Endodermal cell (in vitro differentiated cells): ENCODE results near the gene SPRR3. TPM values are rescaled to one million over a fixed set of nuclear protein-coding genes. Genes with fewer than 3 reads are reported as not detected.

Experiments used
- DNase-seq: peaks from one replicate; pipeline ENCODE4 v3.0.0-alpha.2; 2017
- H3K27ac ChIP-seq: 2 replicates; pipeline ENCODE4 v1.5.1; 2013; ENCODE audit warnings: mild to moderate bottlenecking, low read depth, low read length, moderate library complexity
- H3K27me3 ChIP-seq: 2 replicates; pipeline ENCODE4 v1.6.1; 2013; ENCODE audit warnings: mild to moderate bottlenecking, low read length, moderate library complexity; ENCODE audit not compliant: insufficient read depth, control insufficient read depth, poor library complexity, severe bottlenecking
- H3K36me3 ChIP-seq: 2 replicates; pipeline ENCODE4 v1.7.0; 2013; ENCODE audit warnings: mild to moderate bottlenecking, low read length, moderate library complexity; ENCODE audit not compliant: control insufficient read depth, insufficient read depth
- H3K4me1 ChIP-seq: one replicate; pipeline ENCODE4 v1.7.0; 2013; ENCODE audit warnings: low read length; ENCODE audit not compliant: control insufficient read depth, insufficient read depth
- H3K4me3 ChIP-seq: 2 replicates; pipeline ENCODE4 v1.5.1; 2013; ENCODE audit warnings: mild to moderate bottlenecking, low read length, moderate library complexity
- H3K9ac ChIP-seq: 2 replicates; pipeline ENCODE4 v1.6.1; 2013; ENCODE audit warnings: mild to moderate bottlenecking, low read length, moderate library complexity; ENCODE audit not compliant: poor library complexity, severe bottlenecking; ENCODE audit errors: extremely low read depth
- H3K9me3 ChIP-seq: 2 replicates; pipeline ENCODE4 v1.6.1; 2013; ENCODE audit warnings: mild to moderate bottlenecking, low read length, moderate library complexity; ENCODE audit not compliant: control insufficient read depth
- H3K27ac Mint-ChIP-seq: 2 replicates; pipeline ENCODE4 v1.8.0; 2020; ENCODE audit warnings: mixed read lengths
- H3K27me3 Mint-ChIP-seq: 2 replicates; pipeline ENCODE4 v1.8.0; 2021; ENCODE audit warnings: mild to moderate bottlenecking, mixed read lengths; ENCODE audit not compliant: insufficient read depth
- H3K36me3 Mint-ChIP-seq: 2 replicates; pipeline ENCODE4 v1.8.0; 2020; ENCODE audit warnings: low read depth, mixed read lengths
- H3K4me1 Mint-ChIP-seq: 2 replicates; pipeline ENCODE4 v1.8.0; 2020; ENCODE audit warnings: mixed read lengths
- H3K4me3 Mint-ChIP-seq: 2 replicates; pipeline ENCODE4 v1.8.0; 2020; ENCODE audit warnings: mild to moderate bottlenecking, moderate library complexity, mixed read lengths
- H3K9me3 Mint-ChIP-seq: 2 replicates; pipeline ENCODE4 v1.8.0; 2020; ENCODE audit warnings: mild to moderate bottlenecking, mixed read lengths
- WGBS, 2 experiments: methylation state at CpG; one replicate each; pipeline versions ENCODE4 v1.1.5 to v1.1.7; 2013; ENCODE audit warnings: missing lambda C conversion rate in 2 of 2, mixed read lengths in 1 of 2; ENCODE audit not compliant: insufficient coverage in 1 of 2, insufficient read length in 1 of 2; 5-methylcytosine and 5-hydroxymethylcytosine counted together
- long read RNA-seq, 4 experiments: library from polyadenylated mRNA in 2 of 4; library from RNA in 1 of 4; library from capped mRNA in 1 of 4; stranded (forward) in 3 of 4; unstranded in 1 of 4; transcript quantifications; one replicate each; pipeline ENCODE4 v2.0.0, GENCODE V29; 2020 to 2021; ENCODE audit warnings: inconsistent platforms in 1 of 4
- polyA plus RNA-seq, 2 experiments: library from polyadenylated mRNA; stranded (reverse); fragments of 50-300 nt; gene quantifications; one replicate each; pipeline ENCODE4 v1.2.3, GENCODE V29; 2013
- total RNA-seq, 2 donors: library from RNA; stranded (reverse); fragmentation: NEBNext Ultra II Directional in 1 of 2; extraction: Animal tissue kit (Norgen Biotek cat#: 25700) in 1 of 2; gene quantifications; 2 replicates in 1 of 2; 3 replicates in 1 of 2; pipeline ENCODE4 v1.2.1, GENCODE V29; 2021
- TF ChIP-seq, protein P1 (sequence below): fragments of 200-600 bp; sonication (generic); conservative IDR thresholded peaks from 2 replicates; pipeline ENCODE4 v1.5.0; 2021; ENCODE audit warnings: antibody characterized with exemption, mild to moderate bottlenecking

The SPRR3 gene
- not detected for total RNA-seq
- polyA plus RNA-seq (2013, experiment 1 of 2): 1.00 TPM
- polyA plus RNA-seq (2013, experiment 2 of 2): 1.7 TPM
- long read RNA-seq, experiment 1: 0 reads
- long read RNA-seq, experiment 2: 0 reads
- long read RNA-seq, experiment 3: 0 reads
- long read RNA-seq, experiment 4: 0 reads

GRCh38 chr1:153001382-153001781 lies at the start of gene SPRR3:
Gene SPRR3 (plus strand): TSS chr1:153001749. CDS start chr1:153003021, 1,272 bp downstream.
- no peak within 1 kb of the TSS for H3K27ac Mint-ChIP-seq
- H3K4me3 ChIP-seq: no peak within 1 kb of the TSS
- H3K9me3 ChIP-seq: peaks cover 7% of the 10 kb centered on the region
- H3K9ac ChIP-seq: no peak within 1 kb of the TSS
- no peak within 1 kb of the TSS for H3K27ac ChIP-seq
- peaks cover 39% of the 10 kb centered on the region for H3K9me3 Mint-ChIP-seq
- no peak within 1 kb of the TSS for H3K4me3 Mint-ChIP-seq
- H3K36me3 ChIP-seq: no peaks in the 10 kb centered on the region
- H3K4me1 Mint-ChIP-seq: peaks cover 18% of the 10 kb centered on the region
- H3K4me1 ChIP-seq: no peaks in the 10 kb centered on the region
- TF ChIP-seq, protein P1, sequence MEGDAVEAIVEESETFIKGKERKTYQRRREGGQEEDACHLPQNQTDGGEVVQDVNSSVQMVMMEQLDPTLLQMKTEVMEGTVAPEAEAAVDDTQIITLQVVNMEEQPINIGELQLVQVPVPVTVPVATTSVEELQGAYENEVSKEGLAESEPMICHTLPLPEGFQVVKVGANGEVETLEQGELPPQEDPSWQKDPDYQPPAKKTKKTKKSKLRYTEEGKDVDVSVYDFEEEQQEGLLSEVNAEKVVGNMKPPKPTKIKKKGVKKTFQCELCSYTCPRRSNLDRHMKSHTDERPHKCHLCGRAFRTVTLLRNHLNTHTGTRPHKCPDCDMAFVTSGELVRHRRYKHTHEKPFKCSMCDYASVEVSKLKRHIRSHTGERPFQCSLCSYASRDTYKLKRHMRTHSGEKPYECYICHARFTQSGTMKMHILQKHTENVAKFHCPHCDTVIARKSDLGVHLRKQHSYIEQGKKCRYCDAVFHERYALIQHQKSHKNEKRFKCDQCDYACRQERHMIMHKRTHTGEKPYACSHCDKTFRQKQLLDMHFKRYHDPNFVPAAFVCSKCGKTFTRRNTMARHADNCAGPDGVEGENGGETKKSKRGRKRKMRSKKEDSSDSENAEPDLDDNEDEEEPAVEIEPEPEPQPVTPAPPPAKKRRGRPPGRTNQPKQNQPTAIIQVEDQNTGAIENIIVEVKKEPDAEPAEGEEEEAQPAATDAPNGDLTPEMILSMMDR: no peak
- H3K36me3 Mint-ChIP-seq: no peaks in the 10 kb centered on the region
- peaks cover 5% of the 10 kb centered on the region for H3K27me3 Mint-ChIP-seq
- no peak for DNase-seq
- no peaks in the 10 kb centered on the region for H3K27me3 ChIP-seq
- 71% methylated on average over 2 of the region's 2 CpGs; no CpG with 5 or more reads in 1 of the 2 experiments for WGBS, 2 experiments

DNA sequence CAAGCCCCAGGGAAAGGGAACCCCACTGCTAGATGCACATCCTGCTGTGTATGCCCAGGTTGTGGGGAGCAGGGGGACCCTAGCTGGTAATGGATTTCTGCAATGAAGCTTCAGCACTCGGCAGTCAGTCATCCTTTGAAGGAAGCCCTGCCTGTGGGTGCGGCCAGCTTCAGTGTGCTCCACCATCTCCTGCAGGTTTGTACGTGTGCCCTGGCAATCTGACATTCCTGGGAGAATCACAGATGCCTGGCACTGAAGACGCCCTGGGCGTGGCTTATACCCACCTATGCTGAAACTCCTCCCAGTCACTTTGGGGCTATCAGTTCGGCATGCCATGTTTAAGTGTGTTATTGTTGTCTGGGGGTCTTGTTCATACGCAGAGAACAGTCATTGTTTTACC lies 47.8 kb upstream of the SPRR3 start:
- no peak for DNase-seq
- no peaks in the 10 kb centered on the region for H3K27me3 ChIP-seq
- WGBS, 2 experiments: 70 to 78% methylated on average over 3 to 7 of the region's 7 CpGs
- Mint-ChIP-seq H3K27ac (no peak overlapping the region), H3K27me3 (peaks cover 2% of the 10 kb centered on the region), H3K36me3 (no peaks in the 10 kb centered on the region), H3K4me3 (no peak overlapping the region), H3K9me3 (peaks cover 73% of the 10 kb centered on the region), H3K4me1 (no peaks in the 10 kb centered on the region)
- no peaks in the 10 kb centered on the region for H3K4me1 ChIP-seq
- H3K9me3 ChIP-seq: peaks cover 17% of the 10 kb centered on the region
- H3K36me3 ChIP-seq: no peaks in the 10 kb centered on the region
- TF ChIP-seq, protein P1: no peak
- no peak overlapping the region for H3K4me3 ChIP-seq
- no peak overlapping the region for H3K9ac ChIP-seq
- no peak overlapping the region for H3K27ac ChIP-seq

- peaks cover 2% of the 10 kb centered on the region for H3K27me3 Mint-ChIP-seq
- WGBS, 2 experiments: 72 to 96% methylated on average over 3 to 5 of the region's 6 CpGs
- no peaks in the 10 kb centered on the region for H3K4me1 Mint-ChIP-seq
- Histone ChIP-seq H3K9ac (no peak overlapping the region), H3K4me3 (no peak overlapping the region), H3K4me1 (no peaks in the 10 kb centered on the region), H3K27me3 (no peaks in the 10 kb centered on the region), H3K9me3 (peaks cover 17% of the 10 kb centered on the region), H3K36me3 (no peaks in the 10 kb centered on the region), H3K27ac (no peak overlapping the region)
- no peak for DNase-seq
- H3K36me3 Mint-ChIP-seq: no peaks in the 10 kb centered on the region
- no peak overlapping the region for H3K27ac Mint-ChIP-seq
- no peak overlapping the region for H3K4me3 Mint-ChIP-seq
- peaks cover 66% of the 10 kb centered on the region for H3K9me3 Mint-ChIP-seq
- TF ChIP-seq, protein P1: no peak
These were observed 47.1 kb upstream of the SPRR3 start for GRCh38 chr1:152954436-152954835.
